Vagina (tissue), 2 donors: ENCODE results near the gene F7.

Source experiments
- POLR2A ChIP-seq, 2 donors: fragments of 450-650 bp; IDR thresholded peaks; one replicate each; pipeline ENCODE4 v1.6.1; 2017; ENCODE audit warnings: antibody characterized with exemption in 2 of 2, mild to moderate bottlenecking in 2 of 2, moderate library complexity in 2 of 2
- POLR2AphosphoS5 ChIP-seq, 2 donors: sonication (generic); formaldehyde crosslinking; IDR thresholded peaks; one replicate each; pipeline ENCODE4 v1.9.0; 2017; ENCODE audit warnings: antibody characterized with exemption in 2 of 2, mild to moderate bottlenecking in 2 of 2, low read depth in 1 of 2; ENCODE audit not compliant: insufficient read depth in 1 of 2
- TF ChIP-seq, protein P1 (sequence below), 3 experiments: fragments of 450-650 bp in 2 of 3; fragments of 200-600 bp in 1 of 3; sonication (generic) in 1 of 3; IDR thresholded peaks; one replicate each; pipeline ENCODE4 v1.5.1; 2017 to 2019; ENCODE audit warnings: antibody characterized with exemption in 3 of 3, mild to moderate bottlenecking in 2 of 3, moderate library complexity in 2 of 3

DNA sequence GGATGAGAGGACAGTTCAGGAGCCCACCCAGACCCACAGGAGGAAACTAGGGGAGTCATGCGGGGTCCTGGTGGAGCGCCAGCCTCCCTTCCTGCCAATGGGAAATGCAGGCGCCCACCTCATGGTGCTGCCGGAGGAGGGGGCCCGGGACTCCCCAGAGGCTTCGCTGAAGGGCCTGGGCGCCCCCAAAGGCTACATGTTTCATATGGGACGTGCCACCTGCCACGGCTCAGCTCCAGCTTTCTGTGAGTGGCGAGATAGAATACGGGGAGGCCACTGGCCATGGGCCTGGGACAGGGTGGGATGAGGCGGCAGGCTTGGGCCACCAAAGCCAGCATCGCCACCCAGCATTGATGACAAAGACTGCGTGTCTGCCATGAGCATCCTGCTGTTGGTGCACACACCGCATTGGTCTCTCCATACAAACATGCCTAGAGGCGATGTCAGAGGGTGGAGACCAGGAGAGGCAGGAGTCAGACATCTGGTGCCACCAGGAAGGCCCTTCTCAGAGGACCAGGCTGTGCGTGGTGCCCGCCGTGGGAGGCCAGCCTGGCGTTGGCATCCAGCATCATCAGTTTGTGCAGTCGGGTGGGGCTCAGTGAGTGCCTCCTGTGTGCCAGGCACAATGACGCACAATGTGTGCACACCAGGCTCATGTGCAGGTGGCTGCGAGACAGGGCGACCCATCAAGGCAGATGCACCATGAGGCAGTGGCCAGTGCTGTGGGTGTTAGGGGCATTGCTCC, 15.8 kb downstream of the F7 start:
- TF ChIP-seq, protein P1, sequence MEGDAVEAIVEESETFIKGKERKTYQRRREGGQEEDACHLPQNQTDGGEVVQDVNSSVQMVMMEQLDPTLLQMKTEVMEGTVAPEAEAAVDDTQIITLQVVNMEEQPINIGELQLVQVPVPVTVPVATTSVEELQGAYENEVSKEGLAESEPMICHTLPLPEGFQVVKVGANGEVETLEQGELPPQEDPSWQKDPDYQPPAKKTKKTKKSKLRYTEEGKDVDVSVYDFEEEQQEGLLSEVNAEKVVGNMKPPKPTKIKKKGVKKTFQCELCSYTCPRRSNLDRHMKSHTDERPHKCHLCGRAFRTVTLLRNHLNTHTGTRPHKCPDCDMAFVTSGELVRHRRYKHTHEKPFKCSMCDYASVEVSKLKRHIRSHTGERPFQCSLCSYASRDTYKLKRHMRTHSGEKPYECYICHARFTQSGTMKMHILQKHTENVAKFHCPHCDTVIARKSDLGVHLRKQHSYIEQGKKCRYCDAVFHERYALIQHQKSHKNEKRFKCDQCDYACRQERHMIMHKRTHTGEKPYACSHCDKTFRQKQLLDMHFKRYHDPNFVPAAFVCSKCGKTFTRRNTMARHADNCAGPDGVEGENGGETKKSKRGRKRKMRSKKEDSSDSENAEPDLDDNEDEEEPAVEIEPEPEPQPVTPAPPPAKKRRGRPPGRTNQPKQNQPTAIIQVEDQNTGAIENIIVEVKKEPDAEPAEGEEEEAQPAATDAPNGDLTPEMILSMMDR (IDR thresholded peaks at IDR 0.05), result no peak
- TF ChIP-seq POLR2A (IDR thresholded peaks at IDR 0.05) (no peak), POLR2AphosphoS5 (IDR thresholded peaks at IDR 0.05; ENCODE audit: insufficient read depth in 1 of 2, low read depth in 1 of 2) (no peak)
